ENCODE results near the gene KIF4A.

The KIF4A gene

DNA sequence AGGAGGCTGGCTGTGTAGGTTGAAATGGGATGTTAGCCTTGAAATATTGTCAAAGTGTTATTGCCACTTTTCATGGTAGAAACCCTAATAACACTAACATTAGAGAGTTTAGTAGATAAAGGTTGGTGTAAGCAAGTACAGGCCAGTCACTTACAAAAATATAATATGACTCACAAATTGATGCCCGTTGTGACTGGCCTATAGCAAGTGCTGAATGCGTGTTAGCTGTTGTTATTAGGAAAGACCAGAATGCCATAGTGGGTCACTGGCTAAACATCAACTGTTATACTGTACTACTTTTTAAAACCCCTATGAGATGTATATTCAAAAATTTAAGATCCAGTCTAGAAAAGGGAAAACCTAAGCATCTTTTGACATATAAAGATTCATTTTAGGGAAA lies 112.8 kb downstream of the KIF4A start:
- TF ChIP-seq, protein P1, sequence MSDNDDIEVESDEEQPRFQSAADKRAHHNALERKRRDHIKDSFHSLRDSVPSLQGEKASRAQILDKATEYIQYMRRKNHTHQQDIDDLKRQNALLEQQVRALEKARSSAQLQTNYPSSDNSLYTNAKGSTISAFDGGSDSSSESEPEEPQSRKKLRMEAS (IDR thresholded peaks at IDR 0.05) = no peak
- no peak for TF ChIP-seq TCF12 (IDR thresholded peaks at IDR 0.05; ENCODE audit: low read depth)
- TF ChIP-seq FOXM1 (IDR thresholded peaks at IDR 0.05; ENCODE audit: borderline replicate concordance, low read depth) = no peak
- no peak for TF ChIP-seq YY1 (IDR thresholded peaks at IDR 0.05; ENCODE audit: low read depth)
- TF ChIP-seq RAD21 (IDR thresholded peaks at IDR 0.05; ENCODE audit: low read depth) = no peak
- TF ChIP-seq EGR1 (IDR thresholded peaks at IDR 0.05) = no peak
- no peak for TF ChIP-seq TEAD4 (IDR thresholded peaks at IDR 0.05)
- no peak for TF ChIP-seq ZBTB7A (IDR thresholded peaks at IDR 0.05; ENCODE audit: low read depth)
- TF ChIP-seq NFIC (IDR thresholded peaks at IDR 0.05) = no peak
- TF ChIP-seq TAF1 (IDR thresholded peaks at IDR 0.05; ENCODE audit: low read depth) = no peak
- no peak for TF ChIP-seq CEBPB (IDR thresholded peaks at IDR 0.05)
- TF ChIP-seq EP300 (IDR thresholded peaks at IDR 0.05; ENCODE audit: borderline replicate concordance) = no peak

GRCh38 chrX:70405003-70405402 lies 115.1 kb downstream of the KIF4A start:
- TF ChIP-seq USF1 (IDR thresholded peaks at IDR 0.05) (no peak), CREB1 (IDR thresholded peaks at IDR 0.05; ENCODE audit: low read depth) (no peak), CEBPB (IDR thresholded peaks at IDR 0.05) (no peak), EP300 (IDR thresholded peaks at IDR 0.05; ENCODE audit: borderline replicate concordance) (no peak), TAF1 (IDR thresholded peaks at IDR 0.05; ENCODE audit: low read depth) (no peak), REST (IDR thresholded peaks at IDR 0.05; ENCODE audit: low read depth) (no peak), ZBTB7A (IDR thresholded peaks at IDR 0.05; ENCODE audit: low read depth) (no peak), TEAD4 (IDR thresholded peaks at IDR 0.05) (no peak), YY1 (IDR thresholded peaks at IDR 0.05; ENCODE audit: low read depth) (no peak), NFIC (IDR thresholded peaks at IDR 0.05) (no peak), FOXM1 (IDR thresholded peaks at IDR 0.05; ENCODE audit: borderline replicate concordance, low read depth) (no peak), TCF12 (IDR thresholded peaks at IDR 0.05; ENCODE audit: low read depth) (no peak), RAD21 (IDR thresholded peaks at IDR 0.05; ENCODE audit: low read depth) (no peak), EGR1 (IDR thresholded peaks at IDR 0.05) (no peak)
- TF ChIP-seq, protein P1 (IDR thresholded peaks at IDR 0.05) = no peak

- TF ChIP-seq CEBPB (IDR thresholded peaks at IDR 0.05) (no peak), EP300 (IDR thresholded peaks at IDR 0.05; ENCODE audit: borderline replicate concordance) (no peak), FOXM1 (IDR thresholded peaks at IDR 0.05; ENCODE audit: borderline replicate concordance, low read depth) (no peak), YY1 (IDR thresholded peaks at IDR 0.05; ENCODE audit: low read depth) (no peak), ZBTB7A (IDR thresholded peaks at IDR 0.05; ENCODE audit: low read depth) (no peak), EGR1 (IDR thresholded peaks at IDR 0.05) (no peak), REST (IDR thresholded peaks at IDR 0.05; ENCODE audit: low read depth) (no peak), TEAD4 (IDR thresholded peaks at IDR 0.05) (no peak), NFIC (IDR thresholded peaks at IDR 0.05) (no peak)
Observed at GRCh38 chrX:70410921-70411320, 121.0 kb downstream of the KIF4A start.

DNA sequence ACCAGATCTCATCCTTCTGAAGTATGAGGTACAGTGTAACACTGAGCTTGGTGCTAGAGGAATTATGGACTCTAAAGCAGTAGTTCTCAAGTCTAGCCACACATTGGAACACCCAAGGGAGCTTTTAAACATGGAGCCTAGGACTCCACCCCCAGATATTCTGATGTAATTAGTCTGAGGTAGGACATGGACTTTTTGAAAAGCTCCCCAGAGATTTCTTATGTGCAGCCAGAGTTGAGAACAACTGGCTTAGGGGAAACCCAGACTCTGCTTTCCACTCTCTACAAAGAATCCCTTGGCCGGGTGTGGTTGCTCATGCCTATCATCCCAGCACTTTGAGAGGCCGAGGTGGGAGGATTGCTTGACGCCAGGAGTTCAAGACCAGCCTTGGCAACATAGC lies 121.6 kb downstream of the KIF4A start:
- TF ChIP-seq EP300 (IDR thresholded peaks at IDR 0.05; ENCODE audit: borderline replicate concordance) = no peak
- no peak for TF ChIP-seq RAD21 (IDR thresholded peaks at IDR 0.05; ENCODE audit: low read depth)
- no peak for TF ChIP-seq TEAD4 (IDR thresholded peaks at IDR 0.05)

- no peak for TF ChIP-seq FOXM1 (IDR thresholded peaks at IDR 0.05; ENCODE audit: borderline replicate concordance, low read depth)
- TF ChIP-seq CEBPB (IDR thresholded peaks at IDR 0.05) = no peak
- TF ChIP-seq ZBTB7A (IDR thresholded peaks at IDR 0.05; ENCODE audit: low read depth) = no peak
- no peak for TF ChIP-seq RAD21 (IDR thresholded peaks at IDR 0.05; ENCODE audit: low read depth)
- no peak for TF ChIP-seq TCF12 (IDR thresholded peaks at IDR 0.05; ENCODE audit: low read depth)
Observed at GRCh38 chrX:70421618-70422017, 131.7 kb downstream of the KIF4A start.

DNA sequence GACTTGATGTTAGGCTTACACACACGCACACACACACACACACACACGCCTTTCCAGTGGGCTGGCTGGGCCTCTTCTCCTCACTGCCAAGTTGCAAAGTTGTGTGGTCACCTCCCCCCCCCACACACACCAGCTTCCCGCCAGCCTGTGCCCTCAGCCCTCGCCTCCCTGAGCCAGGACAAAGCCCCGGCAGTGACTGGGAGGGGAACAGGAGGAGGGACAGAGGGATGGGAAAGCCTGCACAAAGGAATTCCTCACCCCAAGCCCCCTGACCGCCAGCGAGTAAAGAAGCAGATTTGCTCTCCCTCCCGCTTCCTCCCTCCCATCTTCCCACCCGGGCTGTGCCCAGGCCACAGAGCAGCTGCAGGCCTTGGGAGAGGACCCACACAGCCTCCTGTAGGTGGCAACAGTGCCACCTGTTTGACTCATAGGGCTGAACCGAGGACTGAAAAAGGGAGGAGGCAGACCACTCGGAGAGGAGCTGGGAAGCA lies 133.0 kb downstream of the KIF4A start, which contains the start of gene GDPD2:
Gene GDPD2, plus strand, starts transcription at position 464 of the 491 bp plus-strand sequence. CDS start 1,671 bp downstream, outside the sequence.
- TF ChIP-seq FOXM1 (IDR thresholded peaks at IDR 0.05; ENCODE audit: borderline replicate concordance, low read depth) (no peak), TEAD4 (IDR thresholded peaks at IDR 0.05) (no peak), YY1 (IDR thresholded peaks at IDR 0.05; ENCODE audit: low read depth) (no peak), CEBPB (IDR thresholded peaks at IDR 0.05) (no peak), NFIC (IDR thresholded peaks at IDR 0.05) (no peak)

All from Ishikawa (cell line).